GM23338 (cell line): ENCODE results near the gene IRS1. TPM values are rescaled to one million over a fixed set of nuclear protein-coding genes. Genes with fewer than 3 reads are reported as not detected.

Experiments
- ATAC-seq: fragments of 200-7000 bp; cut with Tn5 transposase; 3 replicates; pipeline ENCODE4 v1.9.1; 2020
- DNase-seq: peaks from one replicate; pipeline ENCODE4 v3.0.0-alpha.2; 2015; ENCODE audit warnings: low spot score
- H2AFZ ChIP-seq: fragments of 200-600 bp; sonication (generic); 2 replicates; pipeline ENCODE4 v1.8.0; 2016; ENCODE audit warnings: antibody characterized with exemption, mild to moderate bottlenecking, moderate library complexity
- H3F3A ChIP-seq: fragments of 200-600 bp; sonication (generic); replicated peaks from 2 replicates; pipeline ENCODE4 v1.8.0; 2017; ENCODE audit warnings: antibody characterized with exemption, mixed run types, low read depth
- H3K27ac ChIP-seq: fragments of 200-600 bp; sonication (generic); 2 replicates; pipeline ENCODE4 v1.6.1; 2016; ENCODE audit warnings: low read depth
- H3K27me3 ChIP-seq: fragments of 200-600 bp; sonication (generic); 2 replicates; pipeline ENCODE4 v1.8.0; 2016; ENCODE audit warnings: mild to moderate bottlenecking, mixed run types, moderate library complexity; ENCODE audit not compliant: insufficient read depth
- H3K36me3 ChIP-seq: fragments of 200-600 bp; sonication (generic); 2 replicates; pipeline ENCODE4 v1.8.0; 2016; ENCODE audit warnings: mild to moderate bottlenecking; ENCODE audit not compliant: insufficient read depth
- H3K4me1 ChIP-seq: fragments of 200-600 bp; sonication (generic); 2 replicates; pipeline ENCODE4 v1.8.0; 2016; ENCODE audit warnings: mild to moderate bottlenecking, moderate library complexity; ENCODE audit not compliant: insufficient read depth
- H3K4me2 ChIP-seq: fragments of 200-600 bp; sonication (generic); 2 replicates; pipeline ENCODE4 v1.7.1; 2017; ENCODE audit warnings: mixed run types
- H3K4me3 ChIP-seq: fragments of 200-600 bp; sonication (generic); 2 replicates; pipeline ENCODE4 v1.6.1; 2016; ENCODE audit warnings: mixed run types
- H3K79me2 ChIP-seq: fragments of 200-600 bp; sonication (generic); replicated peaks from 2 replicates; pipeline ENCODE4 v1.8.0; 2017; ENCODE audit warnings: mild to moderate bottlenecking; ENCODE audit not compliant: insufficient read depth
- H3K9me2 ChIP-seq: fragments of 200-600 bp; sonication (generic); 2 replicates; pipeline ENCODE4 v1.8.0; 2017; ENCODE audit not compliant: insufficient read depth
- H4K20me1 ChIP-seq: fragments of 200-600 bp; sonication (generic); replicated peaks from 2 replicates; pipeline ENCODE4 v1.8.0; 2017; ENCODE audit warnings: mild to moderate bottlenecking; ENCODE audit not compliant: insufficient read depth
- H3K27ac Mint-ChIP-seq: 2 replicates; pipeline ENCODE4 v1.8.0; 2020; ENCODE audit warnings: inconsistent platforms, mild to moderate bottlenecking, moderate library complexity, mixed read lengths
- H3K27me3 Mint-ChIP-seq: 3 replicates; pipeline ENCODE4 v1.8.0; 2022; ENCODE audit warnings: low read depth, mild to moderate bottlenecking, moderate library complexity, mixed read lengths, inconsistent platforms; ENCODE audit not compliant: insufficient read depth, poor library complexity
- H3K36me3 Mint-ChIP-seq: 3 replicates; pipeline ENCODE4 v1.8.0; 2021; ENCODE audit warnings: low read depth, mild to moderate bottlenecking, inconsistent platforms, moderate library complexity, mixed read lengths
- H3K4me1 Mint-ChIP-seq: 3 replicates; pipeline ENCODE4 v1.8.0; 2020; ENCODE audit warnings: mild to moderate bottlenecking, inconsistent platforms, mixed read lengths
- H3K4me3 Mint-ChIP-seq: 3 replicates; pipeline ENCODE4 v1.8.0; 2021; ENCODE audit warnings: moderate library complexity, mild to moderate bottlenecking, inconsistent platforms, mixed read lengths
- H3K9me3 Mint-ChIP-seq: 3 replicates; pipeline ENCODE4 v1.8.0; 2020; ENCODE audit warnings: moderate library complexity, mild to moderate bottlenecking, inconsistent platforms, mixed read lengths
- CREB1 ChIP-seq: fragments of 250-450 bp; sonication (Bioruptor Pico); IDR thresholded peaks from 2 replicates; pipeline ENCODE4 v1.5.0; 2020; ENCODE audit warnings: low read depth, mild to moderate bottlenecking, moderate library complexity
- CTCF ChIP-seq, 2 experiments: fragments of 200-600 bp in 1 of 2; sonication (generic) in 1 of 2; conservative IDR thresholded peaks; 2 replicates each; pipeline versions ENCODE4 v1.5.1 to v1.6.1; 2016 to 2017; ENCODE audit warnings: antibody characterized with exemption in 2 of 2, low read depth in 2 of 2, mild to moderate bottlenecking in 2 of 2, moderate library complexity in 1 of 2
- EZH2phosphoT487 ChIP-seq: fragments of 200-600 bp; sonication (generic); IDR thresholded peaks from one replicate; pipeline ENCODE4 v1.8.1; 2018; ENCODE audit warnings: antibody characterized with exemption; ENCODE audit not compliant: unreplicated experiment
- JUNB ChIP-seq: IDR thresholded peaks from one replicate; pipeline ENCODE4 v1.6.1; 2016; ENCODE audit warnings: antibody characterized with exemption; ENCODE audit not compliant: unreplicated experiment
- POLR2AphosphoS5 ChIP-seq: IDR thresholded peaks from 2 replicates; pipeline ENCODE4 v1.6.1; 2016; ENCODE audit warnings: antibody characterized with exemption, low read depth
- STAT1 ChIP-seq: IDR thresholded peaks from one replicate; pipeline ENCODE4 v1.6.1; 2016; ENCODE audit warnings: antibody characterized with exemption; ENCODE audit not compliant: unreplicated experiment
- ZNF114 ChIP-seq: fragments of 250-450 bp; sonication (Bioruptor Pico); IDR thresholded peaks from 2 replicates; pipeline ENCODE4 v1.5.0; 2020; ENCODE audit warnings: mild to moderate bottlenecking, moderate library complexity
- ZNF462 ChIP-seq: fragments of 250-450 bp; sonication (Bioruptor Pico); IDR thresholded peaks from 2 replicates; pipeline ENCODE4 v1.5.0; 2020; ENCODE audit warnings: mild to moderate bottlenecking, moderate library complexity
- polyA plus RNA-seq: library from polyadenylated mRNA; unstranded; fragments of >200 nt; fragmentation: Nextera tagmentation; extraction: Ambion mirVana; gene quantifications from 2 replicates; pipeline ENCODE4 v1.2.1, GENCODE V29; 2016
- total RNA-seq: library from RNA; depleted of rRNA; stranded (reverse); fragments of >200 nt; shearing (Covaris generic); gene quantifications from 2 replicates; pipeline ENCODE4 v1.2.3, GENCODE V29; 2014

Gene IRS1
- total and polyA plus RNA-seq, 2 experiments from 2014 or later: 6.9 to 26.2 TPM

- Mint-ChIP-seq H3K9me3 (peaks cover 4% of the 10 kb centered on the region; the same call in 1 of the 3 replicates), H3K27me3 (peaks cover 7% of the 10 kb centered on the region), H3K36me3 (peaks cover 32% of the 10 kb centered on the region), H3K4me1 (peaks cover 53% of the 10 kb centered on the region), H3K4me3 (peak overlapping the region; percentile 82), H3K27ac (peak overlapping the region; percentile 96)
- H4K20me1 ChIP-seq: 0 out of 2 replicates have a peak, but pooled peaks cover 4% of the 10 kb centered on the region
- peak overlapping the region; percentile 94 for H3K27ac ChIP-seq
- peaks cover 5% of the 10 kb centered on the region; the same call in 1 of the 2 replicates for H3F3A ChIP-seq
- peak overlapping the region; percentile 54 for H3K4me3 ChIP-seq
- peak; percentile 96 for DNase-seq
- no peaks in the 10 kb centered on the region for H3K9me2 ChIP-seq
- ATAC-seq: peak; percentile 88
- H2AFZ ChIP-seq: peak overlapping the region; percentile 52; the same call in 1 of the 2 replicates
- TF ChIP-seq EZH2phosphoT487: no peak
- no peak; the same call in 1 of the 2 replicates for TF ChIP-seq CREB1 (CRISPR knock-in tag)
- TF ChIP-seq CTCF (conservative IDR thresholded peaks at IDR 0.05; ENCODE audit: low read depth in 2 of 2): 0 out of 4 replicates have a peak, but pooled peaks of 1 of the 2 experiments have one; percentile 9
- TF ChIP-seq POLR2AphosphoS5: peak; percentile 53
- TF ChIP-seq ZNF114 (CRISPR knock-in tag): no peak
- no peaks in the 10 kb centered on the region for H3K27me3 ChIP-seq
- peak overlapping the region; percentile 84 for H3K4me2 ChIP-seq
- no peaks in the 10 kb centered on the region for H3K36me3 ChIP-seq
- peaks cover 84% of the 10 kb centered on the region for H3K79me2 ChIP-seq
- peaks cover 55% of the 10 kb centered on the region for H3K4me1 ChIP-seq
These were observed 8.0 kb downstream of the IRS1 start for GRCh38 chr2:226791487-226792081.

- peak overlapping the region; percentile 54 for H3K4me3 ChIP-seq
- H3K27ac Mint-ChIP-seq: peak overlapping the region; percentile 96
- peak overlapping the region; percentile 82 for H3K4me3 Mint-ChIP-seq
- H3K36me3 Mint-ChIP-seq: peaks cover 32% of the 10 kb centered on the region
- peak overlapping the region; percentile 80 for H3K4me2 ChIP-seq
- H3K79me2 ChIP-seq: peaks cover 84% of the 10 kb centered on the region
- no peaks in the 10 kb centered on the region for H3K27me3 ChIP-seq
- H2AFZ ChIP-seq: peak overlapping the region; percentile 52; the same call in 1 of the 2 replicates
- H3K4me1 Mint-ChIP-seq: peaks cover 48% of the 10 kb centered on the region
- peak; percentile 91 for DNase-seq
- H3F3A ChIP-seq: peaks cover 5% of the 10 kb centered on the region; the same call in 1 of the 2 replicates
- H3K4me1 ChIP-seq: peaks cover 55% of the 10 kb centered on the region
- no peaks in the 10 kb centered on the region for H3K9me2 ChIP-seq
- ATAC-seq: peak; percentile 53
- peaks cover 7% of the 10 kb centered on the region for H3K27me3 Mint-ChIP-seq
- H3K27ac ChIP-seq: peak overlapping the region; percentile 93
- H3K9me3 Mint-ChIP-seq: no peaks in the 10 kb centered on the region
- peaks cover 2% of the 10 kb centered on the region; the same call in 1 of the 2 replicates for H3K36me3 ChIP-seq
- 0 out of 2 replicates have a peak, but pooled peaks cover 4% of the 10 kb centered on the region for H4K20me1 ChIP-seq
- no peak for TF ChIP-seq JUNB
- no peak for TF ChIP-seq STAT1
- TF ChIP-seq ZNF114 (CRISPR knock-in tag): peak; percentile 54; the same call in 1 of the 2 replicates
- TF ChIP-seq ZNF462: peak; percentile 38; the same call in 1 of the 2 replicates
- peak; percentile 53 for TF ChIP-seq CREB1 (CRISPR knock-in tag)
- peak; percentile 48; the same call in 1 of the 2 replicates for TF ChIP-seq POLR2AphosphoS5
- no peak for TF ChIP-seq CTCF (conservative IDR thresholded peaks at IDR 0.05; ENCODE audit: low read depth in 2 of 2)
These were observed 8.5 kb downstream of the IRS1 start for GRCh38 chr2:226791056-226791486.
